Rectal smooth muscle tissue (tissue), 1 donor: Measurements from ENCODE around the gene ZNF556.

ENCODE experiments used
- H3K27ac ChIP-seq: one replicate; pipeline ENCODE4 v1.7.0; 2013; ENCODE audit warnings: low read depth, low read length, inconsistent platforms
- H3K27me3 ChIP-seq: one replicate; pipeline ENCODE4 v1.7.0; 2013; ENCODE audit warnings: low read length; ENCODE audit not compliant: control insufficient read depth, insufficient read depth
- H3K36me3 ChIP-seq: one replicate; pipeline ENCODE4 v1.7.0; 2013; ENCODE audit warnings: low read length; ENCODE audit not compliant: control insufficient read depth, insufficient read depth
- H3K4me1 ChIP-seq: one replicate; pipeline ENCODE4 v1.7.0; 2013; ENCODE audit warnings: low read length; ENCODE audit not compliant: control insufficient read depth, insufficient read depth
- H3K4me3 ChIP-seq: one replicate; pipeline ENCODE4 v1.7.0; 2013; ENCODE audit warnings: low read length
- H3K9ac ChIP-seq: one replicate; pipeline ENCODE4 v1.7.0; 2013; ENCODE audit warnings: low read length

ZNF556 gene

GRCh38 chr19:2841855-2842574 is 25.1 kb upstream of the ZNF556 start:
- Histone ChIP-seq H3K27ac (no peak overlapping the region), H3K27me3 (no peaks in the 10 kb centered on the region), H3K9ac (no peak overlapping the region), H3K4me3 (peak overlapping the region; percentile 68), H3K4me1 (peaks cover 5% of the 10 kb centered on the region), H3K36me3 (no peaks in the 10 kb centered on the region)

- H3K4me3 ChIP-seq = no peak overlapping the region
- H3K27me3 ChIP-seq = no peaks in the 10 kb centered on the region
- H3K36me3 ChIP-seq = no peaks in the 10 kb centered on the region
- peaks cover 5% of the 10 kb centered on the region for H3K4me1 ChIP-seq
- H3K9ac ChIP-seq = no peak overlapping the region
- no peak overlapping the region for H3K27ac ChIP-seq
Observed at GRCh38 chr19:2845107-2845506, 22.0 kb upstream of the ZNF556 start.

- H3K9ac ChIP-seq = no peak overlapping the region
- no peak overlapping the region for H3K27ac ChIP-seq
- no peaks in the 10 kb centered on the region for H3K27me3 ChIP-seq
- H3K4me1 ChIP-seq = peaks cover 5% of the 10 kb centered on the region
- H3K4me3 ChIP-seq = no peak overlapping the region
- H3K36me3 ChIP-seq = peaks cover 7% of the 10 kb centered on the region
Observed at GRCh38 chr19:2846180-2846894, 20.8 kb upstream of the ZNF556 start.

DNA sequence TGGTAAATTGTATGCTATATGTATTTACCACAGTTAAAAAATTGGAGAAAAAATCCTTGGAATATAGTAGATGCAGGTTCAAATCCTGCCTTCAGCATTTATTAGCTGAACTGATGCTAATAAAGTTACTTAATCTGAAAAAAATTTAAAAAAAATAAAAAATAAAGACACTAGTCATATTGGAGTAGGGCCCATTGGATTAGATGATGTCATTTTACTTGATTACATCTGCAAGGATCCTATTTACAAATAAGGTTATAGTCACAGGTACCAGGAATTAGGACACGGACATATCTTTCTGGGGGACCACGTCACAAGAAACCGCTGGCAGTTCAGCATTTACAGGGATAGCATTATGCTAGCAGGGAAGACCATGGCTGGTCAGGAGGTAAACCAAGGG is 19.6 kb upstream of the ZNF556 start:
- Histone ChIP-seq H3K36me3 (peaks cover 18% of the 10 kb centered on the region), H3K9ac (no peak overlapping the region), H3K4me1 (peaks cover under 1% of the 10 kb centered on the region), H3K27me3 (no peaks in the 10 kb centered on the region), H3K27ac (no peak overlapping the region), H3K4me3 (no peak overlapping the region)

DNA sequence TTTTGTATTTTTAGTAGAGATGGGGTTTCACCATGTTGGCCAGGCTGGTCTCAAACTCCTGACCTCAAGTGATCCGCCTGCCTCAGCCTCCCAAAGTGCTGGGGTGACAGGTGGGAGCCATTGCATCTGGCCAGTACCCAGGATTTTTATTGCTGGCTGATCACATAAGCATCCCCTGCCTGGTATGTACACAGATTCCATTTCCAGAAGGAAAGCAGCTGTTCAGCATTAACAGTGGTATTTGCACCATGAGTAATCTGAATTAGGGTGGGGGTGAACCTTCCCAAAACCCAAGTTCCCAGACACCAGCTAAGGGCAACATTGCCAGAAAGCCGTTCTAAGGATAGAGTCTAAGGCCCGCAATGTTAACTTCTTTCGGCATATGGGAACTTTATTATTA is 18.5 kb upstream of the ZNF556 start:
- Histone ChIP-seq H3K27ac (no peak overlapping the region), H3K4me1 (no peaks in the 10 kb centered on the region), H3K9ac (no peak overlapping the region), H3K36me3 (peaks cover 30% of the 10 kb centered on the region), H3K27me3 (no peaks in the 10 kb centered on the region), H3K4me3 (no peak overlapping the region)

GRCh38 chr19:2850256-2850925 is 16.7 kb upstream of the ZNF556 start:
- Histone ChIP-seq H3K36me3 (peaks cover 31% of the 10 kb centered on the region), H3K4me1 (no peaks in the 10 kb centered on the region), H3K27ac (no peak overlapping the region), H3K27me3 (no peaks in the 10 kb centered on the region), H3K9ac (no peak overlapping the region), H3K4me3 (no peak overlapping the region)

DNA sequence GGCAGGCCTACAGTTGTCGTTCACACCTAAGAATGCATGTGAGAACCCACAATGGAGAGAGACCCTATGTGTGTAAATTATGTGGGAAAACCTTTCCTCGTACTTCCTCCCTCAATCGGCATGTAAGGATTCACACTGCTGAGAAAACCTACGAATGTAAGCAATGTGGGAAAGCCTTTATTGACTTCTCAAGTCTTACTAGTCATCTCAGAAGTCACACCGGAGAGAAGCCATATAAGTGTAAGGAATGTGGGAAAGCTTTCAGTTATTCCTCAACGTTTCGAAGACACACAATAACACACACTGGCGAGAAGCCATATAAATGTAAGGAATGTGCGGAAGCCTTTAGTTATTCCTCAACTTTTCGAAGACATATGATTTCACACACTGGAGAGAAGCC is 14.5 kb upstream of the ZNF556 start:
- H3K36me3 ChIP-seq = peaks cover 31% of the 10 kb centered on the region
- no peaks in the 10 kb centered on the region for H3K4me1 ChIP-seq
- H3K27me3 ChIP-seq = no peaks in the 10 kb centered on the region
- H3K4me3 ChIP-seq = no peak overlapping the region
- H3K9ac ChIP-seq = no peak overlapping the region
- H3K27ac ChIP-seq = no peak overlapping the region

DNA sequence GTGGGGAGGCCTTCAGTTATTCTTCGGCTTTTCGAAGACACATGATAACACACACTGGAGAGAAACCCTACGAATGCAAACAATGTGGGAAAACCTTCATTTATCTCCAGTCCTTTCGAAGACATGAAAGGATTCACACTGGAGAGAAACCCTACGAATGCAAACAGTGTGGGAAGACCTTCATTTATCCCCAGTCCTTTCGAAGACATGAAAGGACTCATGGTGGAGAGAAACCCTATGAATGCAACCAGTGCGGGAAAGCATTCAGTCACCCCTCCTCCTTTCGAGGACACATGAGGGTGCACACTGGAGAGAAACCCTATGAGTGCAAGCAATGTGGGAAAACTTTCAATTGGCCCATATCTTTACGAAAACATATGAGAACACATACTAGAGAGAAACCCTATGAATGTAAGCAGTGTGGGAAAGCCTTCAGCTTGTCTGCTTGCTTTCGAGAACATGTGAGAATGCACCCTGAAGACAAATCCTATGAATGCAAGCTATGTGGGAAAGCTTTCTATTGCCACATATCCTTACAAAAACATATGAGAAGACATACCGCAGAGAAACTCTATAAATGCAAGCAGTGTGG is 14.0 kb upstream of the ZNF556 start:
- no peak overlapping the region for H3K27ac ChIP-seq
- peaks cover 31% of the 10 kb centered on the region for H3K36me3 ChIP-seq
- H3K4me1 ChIP-seq = no peaks in the 10 kb centered on the region
- H3K27me3 ChIP-seq = no peaks in the 10 kb centered on the region
- no peak overlapping the region for H3K4me3 ChIP-seq
- no peak overlapping the region for H3K9ac ChIP-seq

GRCh38 chr19:2854849-2855248 is 12.3 kb upstream of the ZNF556 start:
- H3K27me3 ChIP-seq = no peaks in the 10 kb centered on the region
- H3K27ac ChIP-seq = no peak overlapping the region
- no peaks in the 10 kb centered on the region for H3K4me1 ChIP-seq
- H3K36me3 ChIP-seq = peaks cover 31% of the 10 kb centered on the region
- no peak overlapping the region for H3K4me3 ChIP-seq
- H3K9ac ChIP-seq = no peak overlapping the region

- no peak overlapping the region for H3K4me3 ChIP-seq
- H3K27me3 ChIP-seq = no peaks in the 10 kb centered on the region
- H3K9ac ChIP-seq = no peak overlapping the region
- no peaks in the 10 kb centered on the region for H3K4me1 ChIP-seq
- H3K36me3 ChIP-seq = peaks cover 22% of the 10 kb centered on the region
- no peak overlapping the region for H3K27ac ChIP-seq
Observed at GRCh38 chr19:2856457-2857050, 10.6 kb upstream of the ZNF556 start.

- Histone ChIP-seq H3K27ac (no peak overlapping the region), H3K4me3 (no peak overlapping the region), H3K36me3 (no peaks in the 10 kb centered on the region), H3K4me1 (no peaks in the 10 kb centered on the region), H3K27me3 (no peaks in the 10 kb centered on the region), H3K9ac (no peak overlapping the region)
Observed at GRCh38 chr19:2858864-2859263, 8.3 kb upstream of the ZNF556 start.

- no peaks in the 10 kb centered on the region for H3K36me3 ChIP-seq
- no peaks in the 10 kb centered on the region for H3K4me1 ChIP-seq
- H3K9ac ChIP-seq = no peak overlapping the region
- H3K27ac ChIP-seq = no peak overlapping the region
- H3K27me3 ChIP-seq = no peaks in the 10 kb centered on the region
- H3K4me3 ChIP-seq = no peak overlapping the region
Observed at GRCh38 chr19:2863816-2864215, 3.3 kb upstream of the ZNF556 start.
